Neural cell (in vitro differentiated cells): Measurements from ENCODE around the gene DNAAF1.

ENCODE experiments used
- EP300 ChIP-seq: fragments of 450-650 bp; conservative IDR thresholded peaks from 2 replicates; pipeline ENCODE4 v1.6.1; 2014; ENCODE audit warnings: antibody characterized with exemption, mild to moderate bottlenecking, moderate library complexity; ENCODE audit not compliant: poor library complexity, severe bottlenecking
- POLR2AphosphoS5 ChIP-seq: IDR thresholded peaks from 2 replicates; pipeline ENCODE4 v1.6.1; 2012
- SMC3 ChIP-seq: fragments of 450-650 bp; conservative IDR thresholded peaks from 2 replicates; pipeline ENCODE4 v1.6.1; 2014; ENCODE audit warnings: antibody characterized with exemption, mild to moderate bottlenecking, moderate library complexity; ENCODE audit not compliant: poor library complexity
- TAF1 ChIP-seq: IDR thresholded peaks from 2 replicates; pipeline ENCODE4 v1.6.1; 2012; ENCODE audit warnings: low read depth
- TF ChIP-seq, protein P1 (sequence below): fragments of 450-650 bp; IDR thresholded peaks from 2 replicates; pipeline ENCODE4 v1.5.1; 2014; ENCODE audit warnings: antibody characterized with exemption, mild to moderate bottlenecking, moderate library complexity; ENCODE audit not compliant: poor library complexity, severe bottlenecking

DNA sequence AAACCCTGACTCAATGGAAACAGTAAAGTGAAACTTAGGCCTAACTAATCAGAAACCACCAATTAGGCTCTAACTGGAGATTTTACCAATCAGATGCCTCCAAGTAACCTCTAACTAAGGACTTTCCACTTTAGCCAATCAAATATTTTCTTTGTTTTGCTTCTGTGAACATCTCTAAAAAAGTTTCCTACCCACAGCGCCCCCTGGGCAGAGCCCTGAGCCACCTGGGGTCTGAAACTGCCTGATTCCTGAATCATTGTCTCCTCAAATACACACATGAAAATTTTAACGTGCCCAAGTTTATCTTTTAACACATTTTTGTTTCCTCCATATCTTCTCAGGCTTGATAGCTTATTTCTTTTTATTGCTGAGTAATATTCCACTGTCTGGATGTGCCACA is 64.9 kb downstream of the DNAAF1 start:
- TF ChIP-seq, protein P1, sequence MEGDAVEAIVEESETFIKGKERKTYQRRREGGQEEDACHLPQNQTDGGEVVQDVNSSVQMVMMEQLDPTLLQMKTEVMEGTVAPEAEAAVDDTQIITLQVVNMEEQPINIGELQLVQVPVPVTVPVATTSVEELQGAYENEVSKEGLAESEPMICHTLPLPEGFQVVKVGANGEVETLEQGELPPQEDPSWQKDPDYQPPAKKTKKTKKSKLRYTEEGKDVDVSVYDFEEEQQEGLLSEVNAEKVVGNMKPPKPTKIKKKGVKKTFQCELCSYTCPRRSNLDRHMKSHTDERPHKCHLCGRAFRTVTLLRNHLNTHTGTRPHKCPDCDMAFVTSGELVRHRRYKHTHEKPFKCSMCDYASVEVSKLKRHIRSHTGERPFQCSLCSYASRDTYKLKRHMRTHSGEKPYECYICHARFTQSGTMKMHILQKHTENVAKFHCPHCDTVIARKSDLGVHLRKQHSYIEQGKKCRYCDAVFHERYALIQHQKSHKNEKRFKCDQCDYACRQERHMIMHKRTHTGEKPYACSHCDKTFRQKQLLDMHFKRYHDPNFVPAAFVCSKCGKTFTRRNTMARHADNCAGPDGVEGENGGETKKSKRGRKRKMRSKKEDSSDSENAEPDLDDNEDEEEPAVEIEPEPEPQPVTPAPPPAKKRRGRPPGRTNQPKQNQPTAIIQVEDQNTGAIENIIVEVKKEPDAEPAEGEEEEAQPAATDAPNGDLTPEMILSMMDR: no peak
- no peak for TF ChIP-seq EP300
- no peak for TF ChIP-seq SMC3
- no peak for TF ChIP-seq TAF1
- TF ChIP-seq POLR2AphosphoS5: no peak
